Heart right ventricle (tissue), 16 donors: ENCODE measurements around the gene CAST. TPM values are rescaled to one million over a fixed set of nuclear protein-coding genes. Genes with fewer than 3 reads are reported as not detected.
"Not testable (repeated sequence)": the region's sequence is repeated elsewhere in the genome, so short reads cannot be mapped to it uniquely, and the experiment has no call there.

Experiments
- ATAC-seq, 8 donors: fragments of 200-7000 bp; cut with Tn5 transposase; one replicate each; pipeline ENCODE4 v1.9.1; 2020; ENCODE audit warnings: mild to moderate bottlenecking in 8 of 8, moderate library complexity in 8 of 8, moderate number of reproducible peaks in 1 of 8
- DNase-seq, 2 donors: peaks; one replicate each; pipeline ENCODE4 v3.0.0-alpha.2; 2020
- H3K27ac ChIP-seq, 10 donors: fragments of 200-600 bp; sonication (generic) in 2 of 10; one replicate each; pipeline versions ENCODE4 v1.5.0 to v1.8.0; 2020 to 2022; ENCODE audit warnings: mild to moderate bottlenecking in 3 of 10
- H3K27me3 ChIP-seq, 7 donors: fragments of 200-600 bp; one replicate each; pipeline ENCODE4 v1.8.0; 2021 to 2022; ENCODE audit warnings: mild to moderate bottlenecking in 2 of 7
- H3K36me3 ChIP-seq, 9 donors: fragments of 200-600 bp; sonication (generic) in 1 of 9; one replicate each; pipeline versions ENCODE4 v1.5.0 to v1.8.0; 2020 to 2022; ENCODE audit warnings: mild to moderate bottlenecking in 2 of 9
- H3K4me1 ChIP-seq, 9 donors: fragments of 200-600 bp; sonication (generic) in 1 of 9; one replicate each; pipeline versions ENCODE4 v1.5.0 to v1.8.0; 2020 to 2022; ENCODE audit warnings: mild to moderate bottlenecking in 4 of 9
- H3K4me3 ChIP-seq, 10 donors: fragments of 200-600 bp; sonication (generic) in 2 of 10; one replicate each; pipeline versions ENCODE4 v1.5.0 to v1.8.0; 2020 to 2022; ENCODE audit warnings: mild to moderate bottlenecking in 7 of 10, moderate library complexity in 2 of 10
- H3K9me3 ChIP-seq, 11 donors: fragments of 200-600 bp in 10 of 11; sonication (generic) in 2 of 11; one replicate each; pipeline versions ENCODE4 v1.5.0 to v1.8.0; 2013 to 2022; ENCODE audit warnings: mild to moderate bottlenecking in 2 of 11, control low read depth in 1 of 11, moderate library complexity in 1 of 11
- WGBS, 2 donors: extraction: QIAGEN DNeasy Blood & Tissue Kit; methylation state at CpG; one replicate each; pipeline ENCODE4 v1.1.7; 2013; ENCODE audit warnings: inconsistent platforms in 1 of 2; 5-methylcytosine and 5-hydroxymethylcytosine counted together
- intact Hi-C, 10 donors: fragments of 100-400 bp; cut with DNase I; formaldehyde crosslinking; loops; one replicate each; pipeline versions ENCODE4 v1.11.1 to v1.14.2; 2022
- polyA plus RNA-seq, 2 donors: library from polyadenylated mRNA; stranded (reverse); fragments of 200-250 nt; gene quantifications; one replicate each; pipeline ENCODE4 v1.2.3, GENCODE V29; 2013
- total RNA-seq, 10 donors: library from RNA; stranded (reverse); fragmentation: NEBNext Ultra II Directional in 3 of 10; extraction: Animal tissue kit (Norgen Biotek cat#: 25700) in 3 of 10; gene quantifications; one replicate each; pipeline versions ENCODE4 v1.2.1 to v1.2.4, GENCODE V29; 2021 to 2023
- TF ChIP-seq, protein P1 (sequence below), 9 donors: fragments of 200-600 bp; sonication (generic) in 2 of 9; IDR thresholded peaks; one replicate each; pipeline versions ENCODE4 v1.5.0 to v1.8.0; 2021 to 2022; ENCODE audit warnings: antibody characterized with exemption in 9 of 9, mild to moderate bottlenecking in 5 of 9, moderate library complexity in 1 of 9
- donor health status: Arrhythmogenic right ventricular cardiomyopathy.
- donor health status: ischemic (EF 13 %, LVEDD 7.1; RV severe dilation, severe dysfunction).
- donor health status: healthy with polysubstance abuse.
- donor health status: DM: no; HTN: yes; CAD: no.
- donor health status: DM: no; HTN: no; CAD: no.
- donor health status: ischemic (EF 25% LVEDD 6.9; RV normal size, moderate dysfunction).
- donor health status: ischemic (EF 25% LVEDD 5.7; RV mildly dilated, moderate dysfunction).
- donor health status: healthy.
- donor health status: DM: yes; HTN: yes; CAD: no.
- donor health status: Ischemic cardiomyopathy.
- donor health status: ischemic (EF 35%, LVEDD 5.7; RV mildly dilated, moderate dysfunction).
- donor health status: nonischemic (EF 11% LVEDD 7.7; RV severe dilation, severe dysfunction).
- donor health status: DM: yes; HTN: yes; CAD: no.
- donor health status: PGD.
- donor health status: ischemic (EF 29% LVEDD 5.4; RV normal size, mild dysfunction).
- donor health status: nonischemic (EF 23%, LVEDD 6.1; RV moderate dilation, normal function).

CAST gene
- total and polyA plus RNA-seq, 12 donors, result 174 to 783 (median 488) TPM

DNA sequence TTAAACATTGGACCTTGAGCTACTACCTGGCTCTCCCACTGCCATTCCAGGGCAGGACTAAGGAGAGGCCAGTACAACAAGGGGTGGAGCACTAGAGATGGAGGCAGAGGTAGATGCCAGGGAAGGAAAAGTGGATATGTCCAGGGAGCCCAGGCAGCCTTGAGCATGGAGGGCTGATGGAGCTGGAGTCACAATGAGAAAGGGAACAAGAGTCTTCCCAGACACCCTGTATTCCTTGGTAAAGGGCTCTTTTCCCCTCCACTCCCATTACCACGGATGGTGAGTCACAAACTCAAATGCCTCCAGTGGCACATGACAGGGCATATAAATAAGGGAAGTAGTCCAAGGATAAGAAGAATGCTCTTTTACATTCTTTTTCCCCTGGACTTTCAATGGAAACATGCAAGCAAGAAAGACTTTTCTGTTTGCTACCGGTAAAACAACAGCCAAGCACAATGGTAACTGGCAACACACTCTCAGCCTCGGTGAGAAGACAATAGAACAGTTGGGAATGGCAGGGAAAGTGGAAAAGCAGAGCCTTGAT lies 128.9 kb downstream of the CAST start:
- no peak overlapping the region for H3K4me3 ChIP-seq
- no peak overlapping the region for H3K27ac ChIP-seq
- no peaks in the 10 kb centered on the region for H3K27me3 ChIP-seq
- DNase-seq (no peak), ATAC-seq (peak in 4 of 8 donors; percentile 18 to 36 (median 28))
- peaks cover 0 to 100% (median 28%) of the 10 kb centered on the region in 9 donors for H3K36me3 ChIP-seq
- intact Hi-C loops, result no loop called here
- WGBS, 2 donors, result 64 to 73% methylated on average over 3 of the region's 3 CpGs
- H3K4me1 ChIP-seq, result peaks cover 0 to 14% (median 0%) of the 10 kb centered on the region in 9 donors
- TF ChIP-seq, protein P1, sequence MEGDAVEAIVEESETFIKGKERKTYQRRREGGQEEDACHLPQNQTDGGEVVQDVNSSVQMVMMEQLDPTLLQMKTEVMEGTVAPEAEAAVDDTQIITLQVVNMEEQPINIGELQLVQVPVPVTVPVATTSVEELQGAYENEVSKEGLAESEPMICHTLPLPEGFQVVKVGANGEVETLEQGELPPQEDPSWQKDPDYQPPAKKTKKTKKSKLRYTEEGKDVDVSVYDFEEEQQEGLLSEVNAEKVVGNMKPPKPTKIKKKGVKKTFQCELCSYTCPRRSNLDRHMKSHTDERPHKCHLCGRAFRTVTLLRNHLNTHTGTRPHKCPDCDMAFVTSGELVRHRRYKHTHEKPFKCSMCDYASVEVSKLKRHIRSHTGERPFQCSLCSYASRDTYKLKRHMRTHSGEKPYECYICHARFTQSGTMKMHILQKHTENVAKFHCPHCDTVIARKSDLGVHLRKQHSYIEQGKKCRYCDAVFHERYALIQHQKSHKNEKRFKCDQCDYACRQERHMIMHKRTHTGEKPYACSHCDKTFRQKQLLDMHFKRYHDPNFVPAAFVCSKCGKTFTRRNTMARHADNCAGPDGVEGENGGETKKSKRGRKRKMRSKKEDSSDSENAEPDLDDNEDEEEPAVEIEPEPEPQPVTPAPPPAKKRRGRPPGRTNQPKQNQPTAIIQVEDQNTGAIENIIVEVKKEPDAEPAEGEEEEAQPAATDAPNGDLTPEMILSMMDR (IDR thresholded peaks at IDR 0.05), result no peak
- peaks cover 0 to 7% (median 0%) of the 10 kb centered on the region in 11 donors for H3K9me3 ChIP-seq

DNA sequence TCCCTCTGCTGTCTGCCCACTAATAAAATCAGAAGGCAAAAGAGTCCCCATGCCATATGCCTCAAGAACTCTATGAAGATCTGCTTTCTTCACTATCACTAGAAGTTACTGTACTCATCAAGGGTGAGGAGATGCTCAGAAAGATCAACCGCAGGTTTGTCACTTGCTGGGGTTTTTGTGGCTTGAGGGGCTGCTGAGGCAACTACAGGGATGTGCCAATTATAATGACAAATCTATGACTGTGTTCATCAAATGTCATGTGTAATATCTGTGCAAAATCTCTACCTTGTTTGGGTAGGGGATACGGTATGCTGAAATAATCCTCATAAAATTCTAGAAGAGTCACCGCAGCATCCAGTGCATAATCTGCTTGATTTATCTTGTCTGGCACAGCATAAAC lies 132.6 kb downstream of the CAST start:
- Histone ChIP-seq H3K4me3 (no peak overlapping the region), H3K27me3 (no peaks in the 10 kb centered on the region), H3K4me1 (peaks cover 0 to 14% (median 0%) of the 10 kb centered on the region in 9 donors), H3K27ac (no peak overlapping the region), H3K9me3 (peaks cover 0 to 8% (median 0%) of the 10 kb centered on the region in 11 donors), H3K36me3 (peaks cover 0 to 100% (median 36%) of the 10 kb centered on the region in 9 donors)
- intact Hi-C loops, result no loop called here
- DNase-seq, result no peak
- WGBS, 2 donors, result 97 to 98% methylated on average over 3 of the region's 3 CpGs
- ATAC-seq, result no peak
- TF ChIP-seq, protein P1 (IDR thresholded peaks at IDR 0.05), result no peak

DNA sequence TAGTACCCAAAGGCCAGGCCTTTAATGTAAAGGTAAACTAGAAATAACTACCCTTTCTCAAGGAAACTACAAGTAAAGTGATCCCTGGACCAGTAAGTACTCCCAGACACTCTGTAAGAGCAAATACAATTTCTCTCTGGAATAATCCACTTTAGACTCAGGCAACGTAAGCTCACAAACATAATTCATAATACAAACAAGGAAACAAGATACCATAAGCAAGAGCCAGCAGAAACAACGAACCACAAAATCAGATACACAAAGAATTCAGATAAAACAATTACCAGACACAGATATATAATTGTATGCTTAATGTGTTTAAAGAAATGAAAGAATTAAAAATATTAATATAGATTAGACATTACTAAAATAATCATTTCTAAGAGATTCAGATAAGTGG lies 133.4 kb downstream of the CAST start:
- DNase-seq, result no peak
- H3K27me3 ChIP-seq, result no peaks in the 10 kb centered on the region
- peaks cover 0 to 7% (median 0%) of the 10 kb centered on the region in 9 donors for H3K4me1 ChIP-seq
- TF ChIP-seq, protein P1 (IDR thresholded peaks at IDR 0.05), result no peak
- H3K4me3 ChIP-seq, result no peak overlapping the region
- no peak for ATAC-seq
- peaks cover 0 to 8% (median 0%) of the 10 kb centered on the region in 11 donors for H3K9me3 ChIP-seq
- H3K36me3 ChIP-seq, result peaks cover 0 to 100% (median 36%) of the 10 kb centered on the region in 9 donors
- no peak overlapping the region for H3K27ac ChIP-seq
- intact Hi-C loops, result no loop called here
- WGBS, 2 donors, result 97% methylated on average over 2 of the region's 2 CpGs

DNA sequence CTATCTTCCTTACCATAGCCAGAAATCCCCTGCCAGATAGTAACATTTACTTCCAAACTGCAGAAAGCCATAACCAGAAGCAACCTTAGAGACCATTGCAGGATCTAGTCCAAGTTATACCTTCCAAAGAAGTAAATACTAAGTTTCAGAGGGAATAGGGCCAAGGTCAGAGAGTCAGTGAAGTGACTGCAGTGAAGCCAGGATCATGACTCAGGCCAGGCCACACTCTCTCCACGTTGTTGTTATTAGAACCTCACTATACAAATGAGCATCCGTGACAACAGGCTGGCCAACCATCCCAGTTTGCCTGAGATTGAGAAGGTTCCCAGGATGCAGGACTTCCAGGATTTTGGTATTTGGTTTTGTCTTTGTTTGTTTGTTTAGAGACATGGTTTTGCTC lies 134.3 kb downstream of the CAST start:
- Histone ChIP-seq H3K4me3 (no peak overlapping the region), H3K27ac (no peak overlapping the region), H3K9me3 (peaks cover 0 to 8% (median 0%) of the 10 kb centered on the region in 11 donors), H3K27me3 (no peaks in the 10 kb centered on the region), H3K36me3 (peaks cover 0 to 100% (median 35%) of the 10 kb centered on the region in 9 donors), H3K4me1 (peaks cover 0 to 2% (median 0%) of the 10 kb centered on the region in 9 donors)
- DNase-seq (no peak), ATAC-seq (no peak)
- TF ChIP-seq, protein P1 (IDR thresholded peaks at IDR 0.05), result no peak
- 88 to 94% methylated on average over 2 of the region's 2 CpGs for WGBS, 2 donors
- intact Hi-C loops, result no loop called here

DNA sequence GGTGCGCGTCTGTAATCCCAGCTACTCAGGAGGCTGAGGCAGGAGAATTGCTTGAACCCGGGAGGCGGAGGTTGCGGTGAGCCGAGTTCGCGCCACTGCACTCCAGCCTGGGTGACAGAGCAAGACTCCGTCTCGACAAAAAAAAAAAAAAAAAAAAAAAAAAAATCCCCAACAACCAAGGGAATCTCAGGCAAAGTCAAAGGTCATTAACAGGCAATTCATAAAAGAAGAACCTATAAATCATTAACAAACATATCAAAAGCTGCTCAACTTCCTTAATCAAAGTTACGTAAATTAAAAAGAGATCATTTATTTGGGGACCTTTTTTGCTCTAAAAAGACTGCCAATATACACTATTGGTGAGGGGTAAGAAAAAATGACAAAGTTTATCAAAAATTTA lies 139.5 kb downstream of the CAST start:
- Histone ChIP-seq H3K36me3 (peaks cover 0 to 79% (median 22%) of the 10 kb centered on the region in 9 donors), H3K4me1 (peaks cover 0 to 47% (median 11%) of the 10 kb centered on the region in 9 donors)
- DNase-seq, ATAC-seq, H3K4me3 ChIP-seq, H3K27me3 ChIP-seq, H3K27ac ChIP-seq, H3K9me3 ChIP-seq: not testable (repeated sequence)
- intact Hi-C loops, result loop anchor here in 3 of 10 donors (10.0 kb wide), 3 partner anchors 47 to 1973 kb away; partner anchors contain the start of genes LNPEP (in 1 of the 3) and RGMB (in 1 of the 3)
- WGBS, 2 donors, result 88% methylated on average over 11 of the region's 11 CpGs
